DOHH2 (cell line): ENCODE measurements around the gene CNTNAP2.

Experiments used
- EZH2phosphoT487 ChIP-seq: fragments of 200-600 bp; sonication (generic); IDR thresholded peaks from 2 replicates; pipeline ENCODE4 v1.6.1; 2017; ENCODE audit warnings: borderline replicate concordance, mild to moderate bottlenecking, antibody characterized with exemption, low read length, moderate library complexity, mixed read lengths
- TF ChIP-seq, protein P1 (sequence below): fragments of 200-600 bp; sonication (generic); IDR thresholded peaks from one replicate; pipeline ENCODE4 v1.5.1; 2014; ENCODE audit warnings: antibody characterized with exemption, mild to moderate bottlenecking, low read depth, low read length; ENCODE audit not compliant: poor library complexity, severe bottlenecking

DNA sequence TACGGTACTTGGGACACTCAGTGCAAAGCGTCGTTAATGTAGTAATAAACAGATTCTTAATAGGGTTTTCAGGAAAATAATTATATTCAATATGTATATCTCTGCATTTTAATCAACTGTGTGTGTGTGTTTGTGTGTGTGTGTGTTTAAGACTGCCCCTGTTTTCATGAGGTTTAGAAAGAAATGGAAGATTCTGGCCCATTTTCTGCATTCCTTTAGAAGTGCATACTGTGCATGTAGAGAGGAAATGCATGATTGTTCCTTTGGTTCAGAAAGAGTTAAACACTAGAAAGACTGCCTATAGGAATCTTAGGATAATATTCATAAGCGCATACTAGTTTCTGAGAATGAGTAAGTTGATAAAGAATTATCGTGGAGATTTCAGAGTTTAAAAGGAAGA lies 975 bp downstream of the CNTNAP2 start:
- TF ChIP-seq, protein P1, sequence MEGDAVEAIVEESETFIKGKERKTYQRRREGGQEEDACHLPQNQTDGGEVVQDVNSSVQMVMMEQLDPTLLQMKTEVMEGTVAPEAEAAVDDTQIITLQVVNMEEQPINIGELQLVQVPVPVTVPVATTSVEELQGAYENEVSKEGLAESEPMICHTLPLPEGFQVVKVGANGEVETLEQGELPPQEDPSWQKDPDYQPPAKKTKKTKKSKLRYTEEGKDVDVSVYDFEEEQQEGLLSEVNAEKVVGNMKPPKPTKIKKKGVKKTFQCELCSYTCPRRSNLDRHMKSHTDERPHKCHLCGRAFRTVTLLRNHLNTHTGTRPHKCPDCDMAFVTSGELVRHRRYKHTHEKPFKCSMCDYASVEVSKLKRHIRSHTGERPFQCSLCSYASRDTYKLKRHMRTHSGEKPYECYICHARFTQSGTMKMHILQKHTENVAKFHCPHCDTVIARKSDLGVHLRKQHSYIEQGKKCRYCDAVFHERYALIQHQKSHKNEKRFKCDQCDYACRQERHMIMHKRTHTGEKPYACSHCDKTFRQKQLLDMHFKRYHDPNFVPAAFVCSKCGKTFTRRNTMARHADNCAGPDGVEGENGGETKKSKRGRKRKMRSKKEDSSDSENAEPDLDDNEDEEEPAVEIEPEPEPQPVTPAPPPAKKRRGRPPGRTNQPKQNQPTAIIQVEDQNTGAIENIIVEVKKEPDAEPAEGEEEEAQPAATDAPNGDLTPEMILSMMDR = no peak
- no peak for TF ChIP-seq EZH2phosphoT487
